NCI-H82 treated with DMSO at 0.1 percent for 48 hours (cell line): ENCODE measurements around the gene ITGA8.

ENCODE experiments used
- DNase-seq: peaks from one replicate; lab custom pipeline; 2025; ENCODE audit not compliant: unreplicated experiment; lab: John Stamatoyannopoulos, UW

Gene ITGA8

GRCh38 chr10:15473396-15473767 is 246.3 kb downstream of the ITGA8 start:
- DNase-seq: no peak

GRCh38 chr10:15472431-15473395 is 247.0 kb downstream of the ITGA8 start:
- DNase-seq: no peak

- no peak for DNase-seq
Observed at GRCh38 chr10:15472008-15472407, 247.7 kb downstream of the ITGA8 start.

GRCh38 chr10:15469111-15469510 is 250.6 kb downstream of the ITGA8 start:
- DNase-seq: no peak

- no peak for DNase-seq
Observed at GRCh38 chr10:15464381-15464780, 255.3 kb downstream of the ITGA8 start.
